Ovary (tissue), 9 donors: ENCODE results near the gene TNFRSF18. TPM values are rescaled to one million over a fixed set of nuclear protein-coding genes. Genes with fewer than 3 reads are reported as not detected.

ENCODE experiments used
- DNase-seq, 5 donors: peaks; one replicate each; pipeline ENCODE4 v3.0.0-alpha.2; 2019 to 2020
- H3K27ac ChIP-seq, 2 donors: fragments of 200-600 bp; one replicate each; pipeline versions ENCODE4 v1.5.1 to v1.8.0; 2019 to 2022
- H3K27me3 ChIP-seq: fragments of 200-600 bp; one replicate; pipeline ENCODE4 v1.8.0; 2022
- H3K36me3 ChIP-seq: fragments of 200-600 bp; sonication (generic); one replicate; pipeline ENCODE4 v1.5.1; 2019
- H3K4me1 ChIP-seq: one replicate; pipeline ENCODE4 v1.8.1; 2013; ENCODE audit warnings: mild to moderate bottlenecking, moderate library complexity; ENCODE audit not compliant: insufficient read depth
- H3K4me3 ChIP-seq: fragments of 200-600 bp; sonication (generic); one replicate; pipeline ENCODE4 v1.5.1; 2017
- H3K9me3 ChIP-seq, 2 donors: fragments of 200-600 bp in 1 of 2; sonication (generic) in 1 of 2; one replicate each; pipeline versions ENCODE4 v1.5.1 to v1.8.1; 2013 to 2019; ENCODE audit warnings: mild to moderate bottlenecking in 1 of 2, moderate library complexity in 1 of 2
- CTCF ChIP-seq, 3 donors: fragments of 450-650 bp in 2 of 3; fragments of 200-600 bp in 1 of 3; IDR thresholded peaks; one replicate each; pipeline versions ENCODE4 v1.5.1 to v1.8.0; 2016 to 2022; ENCODE audit warnings: antibody characterized with exemption in 3 of 3, mild to moderate bottlenecking in 1 of 3
- EP300 ChIP-seq: sonication (generic); formaldehyde crosslinking; IDR thresholded peaks from one replicate; pipeline ENCODE4 v1.6.1; 2017; ENCODE audit warnings: antibody characterized with exemption
- POLR2A ChIP-seq: fragments of 450-650 bp; IDR thresholded peaks from one replicate; pipeline ENCODE4 v1.6.1; 2017; ENCODE audit warnings: antibody characterized with exemption, mild to moderate bottlenecking, moderate library complexity
- WGBS, 3 donors: extraction: QIAGEN DNeasy Blood & Tissue Kit in 1 of 3; methylation state at CpG; one replicate each; pipeline versions ENCODE4 v1.1.5 to v1.1.7; 2013 to 2017; 5-methylcytosine and 5-hydroxymethylcytosine counted together
- intact Hi-C, 4 donors: fragments of 100-400 bp; cut with DNase I; formaldehyde crosslinking; loops; one replicate each; pipeline versions ENCODE4 v1.11.0 to v1.15.1; 2022 to 2023
- polyA plus RNA-seq, 2 donors: library from polyadenylated mRNA; stranded (reverse); fragments of 200-250 nt in 1 of 2; fragments of 350-450 nt in 1 of 2; fragmentation: Illumina TruSeq in 1 of 2; extraction: RNeasy Lipid Tissue Mini Kit (QIAGEN cat#74804) in 1 of 2; gene quantifications; one replicate each; pipeline ENCODE4 v1.2.3, GENCODE V29; 2013 to 2014
- total RNA-seq, 7 donors: library from RNA; depleted of rRNA in 2 of 7; stranded (reverse); fragments of >200 nt in 2 of 7; fragmentation: NEBNext Ultra II Directional in 3 of 7; extraction: Animal tissue kit (Norgen Biotek cat#: 25700) in 3 of 7; gene quantifications; one replicate each; pipeline versions ENCODE4 v1.1.0 to v1.2.4, GENCODE V29; 2016 to 2023
- donor health status: DM: no; HTN: no; CAD: no; lungs with moderate emphysema.
- donor health status: DM: no; HTN: no; CAD: no.
- donor health status: Bipolar disorder and iron deficiency.
- donor health status: DM: yes; HTN: yes; CAD: no.
- donor health status: DM: no; HTN: no; CAD: no.
- donor health status: DM: yes; HTN: yes; CAD: no.

The TNFRSF18 gene
- total and polyA plus RNA-seq, 9 donors: 0.10 to 1.4 (median 0.32) TPM; not detected in 5

- WGBS, 3 donors: 64 to 71% (median 69%) methylated on average over 30 of the region's 30 CpGs
- intact Hi-C loops: no loop called here
Observed at GRCh38 chr1:1244192-1244811, 37.9 kb upstream of the TNFRSF18 start.

GRCh38 chr1:1243807-1244191 is 37.4 kb upstream of the TNFRSF18 start:
- TF ChIP-seq EP300: no peak
- no peak for TF ChIP-seq CTCF (IDR thresholded peaks at IDR 0.05)
- TF ChIP-seq POLR2A: no peak
- WGBS, 3 donors: 40 to 70% (median 60%) methylated on average over 21 to 23 of the region's 23 CpGs
- H3K27me3 ChIP-seq: peaks cover 10% of the 10 kb centered on the region
- no peak overlapping the region for H3K4me3 ChIP-seq
- no peaks in the 10 kb centered on the region for H3K9me3 ChIP-seq
- no peak for DNase-seq
- H3K36me3 ChIP-seq: no peaks in the 10 kb centered on the region
- intact Hi-C loops: no loop called here
- no peak overlapping the region for H3K27ac ChIP-seq
- H3K4me1 ChIP-seq: no peaks in the 10 kb centered on the region

More at GRCh38 chr1:1244192-1244811, 37.9 kb upstream of the TNFRSF18 start:
- Histone ChIP-seq H3K4me3 (no peak overlapping the region), H3K36me3 (no peaks in the 10 kb centered on the region), H3K27me3 (peaks cover 8% of the 10 kb centered on the region), H3K4me1 (no peaks in the 10 kb centered on the region), H3K27ac (no peak overlapping the region), H3K9me3 (no peaks in the 10 kb centered on the region)
- TF ChIP-seq EP300 (no peak), POLR2A (no peak), CTCF (IDR thresholded peaks at IDR 0.05) (no peak)
- no peak for DNase-seq

- H3K9me3 ChIP-seq: no peaks in the 10 kb centered on the region
- no peak overlapping the region for H3K4me3 ChIP-seq
- H3K27ac ChIP-seq: no peak overlapping the region
- peaks cover 10% of the 10 kb centered on the region for H3K27me3 ChIP-seq
- TF ChIP-seq EP300: no peak
- TF ChIP-seq CTCF (IDR thresholded peaks at IDR 0.05): no peak
- no peak for TF ChIP-seq POLR2A
- 79 to 92% (median 91%) methylated on average over 7 to 23 of the region's 23 CpGs for WGBS, 3 donors
- H3K4me1 ChIP-seq: no peaks in the 10 kb centered on the region
- intact Hi-C loops: no loop called here
- no peak for DNase-seq
- no peaks in the 10 kb centered on the region for H3K36me3 ChIP-seq
Observed at GRCh38 chr1:1243266-1243660, 36.9 kb upstream of the TNFRSF18 start.

- Histone ChIP-seq H3K9me3 (no peaks in the 10 kb centered on the region), H3K36me3 (no peaks in the 10 kb centered on the region), H3K4me3 (no peak overlapping the region), H3K27me3 (peaks cover 10% of the 10 kb centered on the region), H3K27ac (no peak overlapping the region), H3K4me1 (no peaks in the 10 kb centered on the region)
- TF ChIP-seq EP300 (no peak), POLR2A (no peak), CTCF (IDR thresholded peaks at IDR 0.05) (no peak)
- WGBS, 3 donors: 72 to 85% (median 83%) methylated on average over 25 to 41 of the region's 41 CpGs
- no peak for DNase-seq
- intact Hi-C loops: no loop called here
Observed at GRCh38 chr1:1242461-1243265, 36.3 kb upstream of the TNFRSF18 start.
